IPS DF 4.7 (cell line): ENCODE measurements around the gene NFATC1.

Experiments used
- DNase-seq: peaks from one replicate; pipeline ENCODE4 v3.0.0-alpha.2; 2013; ENCODE audit warnings: low spot score; ENCODE audit errors: extremely low read depth

The NFATC1 gene

GRCh38 chr18:79395761-79396404, at the start of gene NFATC1:
Gene NFATC1 (plus strand): TSS chr18:79395930. CDS start chr18:79396225, 295 bp downstream.
- no peak for DNase-seq

- no peak for DNase-seq
Measured at GRCh38 chr18:79345981-79346380, 49.7 kb upstream of the NFATC1 start.

- no peak for DNase-seq
Measured at GRCh38 chr18:79348066-79348465, 47.7 kb upstream of the NFATC1 start.

GRCh38 chr18:79352432-79352831, 43.3 kb upstream of the NFATC1 start:
- no peak for DNase-seq

- DNase-seq, result peak; percentile 16
Measured at GRCh38 chr18:79353267-79353666, 42.5 kb upstream of the NFATC1 start.

- no peak for DNase-seq
Measured at GRCh38 chr18:79354350-79354749, 41.4 kb upstream of the NFATC1 start.

GRCh38 chr18:79355433-79356335, 40.0 kb upstream of the NFATC1 start:
- no peak for DNase-seq

GRCh38 chr18:79356435-79356834, 39.3 kb upstream of the NFATC1 start:
- no peak for DNase-seq

GRCh38 chr18:79360933-79361332, 34.8 kb upstream of the NFATC1 start:
- no peak for DNase-seq

- no peak for DNase-seq
Measured at GRCh38 chr18:79361766-79362522, 33.8 kb upstream of the NFATC1 start.

- DNase-seq, result no peak
Measured at GRCh38 chr18:79365701-79366100, 30.0 kb upstream of the NFATC1 start.

- no peak for DNase-seq
Measured at GRCh38 chr18:79366177-79367094, 29.3 kb upstream of the NFATC1 start.

GRCh38 chr18:79367480-79367879, 28.2 kb upstream of the NFATC1 start:
- no peak for DNase-seq

- DNase-seq, result no peak
Measured at GRCh38 chr18:79367989-79368388, 27.7 kb upstream of the NFATC1 start.

GRCh38 chr18:79368681-79369080, 27.0 kb upstream of the NFATC1 start:
- no peak for DNase-seq

GRCh38 chr18:79371561-79372121, 24.1 kb upstream of the NFATC1 start:
- DNase-seq, result no peak

GRCh38 chr18:79372461-79372860, 23.3 kb upstream of the NFATC1 start:
- no peak for DNase-seq

GRCh38 chr18:79372991-79373390, 22.7 kb upstream of the NFATC1 start:
- DNase-seq, result no peak

GRCh38 chr18:79373736-79374135, 22.0 kb upstream of the NFATC1 start:
- no peak for DNase-seq

GRCh38 chr18:79374408-79375171, 21.1 kb upstream of the NFATC1 start:
- no peak for DNase-seq
